ENCODE results near the gene MRPL44.

The MRPL44 gene

GRCh38 chr2:223957092-223957851, at the start of gene MRPL44:
Gene MRPL44, plus strand, starts transcription at chr2:223957463. Its CDS starts 10 bp downstream, at chr2:223957473.
- peak; percentile 92 for DNase-seq

DNA sequence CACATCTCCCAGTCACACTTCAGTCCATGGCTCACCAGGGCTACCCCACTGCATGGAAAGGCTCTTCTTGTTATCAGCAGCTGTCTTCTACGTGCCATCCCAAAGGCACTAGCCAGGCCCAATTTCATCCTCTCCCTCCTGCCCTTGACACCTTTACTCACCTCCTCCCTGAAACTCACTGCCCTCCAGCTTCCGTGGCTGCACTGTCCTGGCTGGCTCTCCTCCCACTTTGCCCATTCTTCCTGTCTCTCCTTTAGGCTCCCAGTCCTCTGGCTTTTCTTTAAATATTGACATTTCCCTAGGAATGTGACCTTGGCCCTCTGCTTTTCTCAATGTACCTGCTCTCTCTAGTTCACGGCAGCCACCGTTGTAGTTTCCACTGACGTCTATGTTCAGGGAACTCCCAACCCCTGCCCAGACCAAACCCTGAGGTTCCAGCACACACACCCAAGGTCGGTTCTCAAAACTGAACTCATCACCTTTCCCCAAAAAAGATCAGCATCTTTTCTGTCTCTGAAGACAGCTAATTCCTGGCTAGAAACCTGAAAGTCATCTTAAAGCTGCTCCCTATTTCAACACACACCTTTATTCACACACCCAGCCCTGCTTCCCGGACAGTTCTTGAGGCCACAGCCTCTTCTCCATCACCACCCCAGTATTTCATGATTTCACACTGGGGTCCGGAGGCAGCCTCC, 48.8 kb upstream of the MRPL44 start:
- no peak for DNase-seq

DNA sequence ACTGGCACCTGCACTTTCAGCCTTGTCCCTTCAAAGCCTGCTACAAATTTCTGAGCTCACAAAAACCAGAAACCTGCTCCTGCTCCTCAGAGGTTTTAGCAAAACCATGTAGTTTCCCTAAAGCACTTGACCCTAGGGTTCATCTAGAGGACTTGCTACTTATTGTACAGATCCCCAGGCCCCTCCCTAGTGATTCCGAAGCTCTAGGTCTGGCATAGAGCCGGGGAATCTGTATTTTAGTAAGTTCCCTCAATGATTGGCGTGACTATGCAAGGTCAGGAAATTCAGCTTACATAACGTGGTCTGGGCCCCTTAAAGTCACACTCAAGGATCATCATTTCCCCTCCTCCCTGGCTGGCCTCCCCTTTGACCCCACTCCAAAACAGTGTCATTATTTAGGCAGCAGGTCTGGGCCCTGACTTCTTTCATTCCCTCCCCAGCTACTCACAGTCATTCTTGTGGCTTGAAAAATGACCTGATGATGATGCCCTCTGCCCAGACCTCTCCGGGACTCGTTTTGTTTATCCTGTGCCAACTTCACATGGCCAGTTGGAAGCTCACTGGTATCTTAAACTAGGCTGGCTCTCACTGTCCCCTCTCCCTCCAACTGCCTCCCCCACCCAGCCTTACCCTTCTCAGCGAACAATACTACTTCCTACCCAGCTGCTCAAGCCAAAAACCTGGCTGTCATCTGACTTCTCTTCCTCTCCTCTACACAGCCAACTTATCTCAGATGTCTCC, 48.1 kb upstream of the MRPL44 start:
- no peak for DNase-seq

DNA sequence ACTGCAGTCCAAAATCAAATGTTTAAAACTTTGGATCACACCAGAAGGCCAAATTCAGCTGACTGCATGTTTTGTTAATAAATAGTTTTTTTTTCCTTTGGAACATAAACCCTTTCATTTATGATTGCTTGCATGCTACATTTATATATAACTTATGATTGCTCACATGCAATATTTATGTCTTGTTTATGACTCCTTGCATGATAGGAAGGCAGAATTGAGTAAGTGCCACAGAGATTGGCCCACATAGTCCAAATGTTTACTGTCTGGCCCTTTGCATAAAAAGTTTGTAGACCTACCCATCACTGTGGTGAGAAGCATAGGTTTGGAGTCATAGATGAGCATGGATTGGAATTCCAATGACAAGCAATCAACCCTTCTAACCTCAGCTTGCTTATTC, 42.9 kb upstream of the MRPL44 start:
- DNase-seq = no peak

GRCh38 chr2:223915071-223915470, 42.2 kb upstream of the MRPL44 start:
- no peak for DNase-seq

- no peak for DNase-seq
These were observed 40.9 kb upstream of the MRPL44 start for GRCh38 chr2:223916181-223916920.

GRCh38 chr2:223918671-223919134, 38.6 kb upstream of the MRPL44 start:
- no peak for DNase-seq

GRCh38 chr2:223920109-223920508, 37.2 kb upstream of the MRPL44 start:
- DNase-seq = no peak

GRCh38 chr2:223921204-223921603, 36.1 kb upstream of the MRPL44 start:
- DNase-seq = no peak

GRCh38 chr2:223922308-223922707, 35.0 kb upstream of the MRPL44 start:
- no peak for DNase-seq

- DNase-seq = no peak
These were observed 33.3 kb upstream of the MRPL44 start for GRCh38 chr2:223923976-223924375.

- peak; percentile 52 for DNase-seq
These were observed 32.2 kb upstream of the MRPL44 start for GRCh38 chr2:223925106-223925505.

- DNase-seq = no peak
These were observed 28.9 kb upstream of the MRPL44 start for GRCh38 chr2:223928113-223929006.

DNA sequence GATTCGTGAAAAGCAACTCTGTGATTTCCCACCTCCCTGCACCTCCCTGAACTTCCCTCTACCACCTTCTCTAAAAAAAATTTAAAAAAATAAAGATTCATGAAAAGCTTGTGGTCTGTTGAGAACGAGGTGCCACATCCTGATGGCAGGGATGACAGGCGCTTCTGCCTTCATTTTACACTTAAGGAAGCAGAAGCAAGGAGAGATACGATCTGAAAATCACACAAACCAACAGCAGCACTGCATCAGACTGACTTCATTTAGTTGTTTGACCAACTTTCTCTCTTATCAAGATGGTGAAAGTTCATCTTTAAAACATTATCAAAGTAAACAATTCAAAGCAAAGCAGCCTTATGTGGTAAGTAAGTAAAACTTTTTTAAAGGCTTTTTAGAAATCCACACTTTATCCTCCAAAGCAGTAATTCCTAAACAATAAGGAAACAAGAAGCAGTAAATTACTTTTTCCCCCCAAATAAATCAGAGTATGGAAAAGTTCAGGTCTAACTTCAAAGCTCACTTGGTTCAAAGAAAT, 27.6 kb upstream of the MRPL44 start:
- no peak for DNase-seq

- no peak for DNase-seq
These were observed 26.9 kb upstream of the MRPL44 start for GRCh38 chr2:223930103-223930976.

GRCh38 chr2:223932816-223933800, 24.2 kb upstream of the MRPL44 start:
- DNase-seq = no peak

GRCh38 chr2:223934870-223935269, 22.4 kb upstream of the MRPL44 start:
- no peak for DNase-seq

DNA sequence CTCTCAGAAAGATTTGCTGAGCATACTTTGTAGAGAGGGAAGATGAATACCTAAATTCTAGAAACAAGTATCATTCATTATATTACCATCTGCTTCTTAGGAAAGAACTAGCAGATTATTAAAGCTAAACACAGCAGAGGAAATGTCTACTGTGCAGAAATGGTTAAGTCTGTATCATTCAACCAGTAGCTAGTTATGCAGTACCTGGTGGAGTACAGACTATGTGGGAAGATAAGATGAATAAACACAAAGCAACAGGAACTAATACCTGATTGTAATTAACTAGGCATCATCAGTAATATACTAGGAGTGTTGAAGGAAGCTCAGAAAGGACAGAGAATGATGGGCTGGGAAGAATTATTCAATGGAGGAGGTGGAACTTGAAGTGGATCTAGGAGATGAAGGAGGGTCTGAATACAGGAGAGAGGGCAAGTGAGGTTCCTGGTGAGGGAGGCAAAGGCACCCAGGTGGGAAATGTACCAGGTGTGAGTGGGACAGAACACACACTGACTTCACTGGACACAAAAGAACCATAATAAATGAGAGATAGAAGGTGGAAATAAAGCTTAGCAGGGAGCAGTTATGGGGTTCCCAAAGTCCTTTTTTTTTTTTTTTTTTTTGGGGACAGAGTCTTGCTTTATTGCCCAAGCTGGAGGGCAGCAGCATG, 21.7 kb upstream of the MRPL44 start:
- no peak for DNase-seq

Measured in NCI-H226 (cell line).